ENCODE results near the gene TFE3. TPM values are rescaled to one million over a fixed set of nuclear protein-coding genes. Genes with fewer than 3 reads are reported as not detected.

Gene TFE3
- polyA plus RNA-seq, 3 donors, result 12.8 to 41.2 (median 22.0) TPM

- DNase-seq, result peak; percentile 72 to 76 (median 76)
- Mint-ChIP-seq H3K27ac (peak overlapping the region; percentile 45 to 90 (median 82)), H3K27me3 (ENCODE audit: low read depth in 3 of 3) (peaks cover 0 to 7% (median 4%) of the 10 kb centered on the region in 3 donors), H3K4me3 (peak overlapping the region; percentile 71 to 86), H3K9me3 (peaks cover 0 to 8% (median 3%) of the 10 kb centered on the region in 7 donors), H3K4me1 (peaks cover 19% of the 10 kb centered on the region), H3K36me3 (no peaks in the 10 kb centered on the region)
- Histone ChIP-seq H3K27ac (ENCODE audit: low read depth in 1 of 2, low read length in 2 of 2) (peak overlapping the region; percentile 42 to 67), H2AFZ (ENCODE audit: insufficient read depth, low read depth, low read length, poor library complexity, severe bottlenecking) (peak overlapping the region; percentile 68), H3K4me3 (replicated peaks in 1 of 3; ENCODE audit: low read depth in 2 of 3, low read length in 3 of 3) (peak overlapping the region; percentile 42 to 67 (median 48)), H3K79me2 (ENCODE audit: insufficient read depth, low read length) (no peaks in the 10 kb centered on the region), H3K9ac (ENCODE audit: insufficient read depth, low read length, poor library complexity, severe bottlenecking) (peak overlapping the region; percentile 77), H3K4me2 (replicated peaks; ENCODE audit: extremely low read depth, low read length, poor library complexity, severe bottlenecking) (peak overlapping the region; percentile 64), H4K20me1 (ENCODE audit: insufficient read depth, low read length) (no peaks in the 10 kb centered on the region), H3K27me3 (ENCODE audit: control insufficient read depth in 2 of 2, insufficient read depth in 2 of 2, low read length in 2 of 2) (no peaks in the 10 kb centered on the region), H3K36me3 (replicated peaks in 1 of 2; ENCODE audit: control insufficient read depth in 1 of 2, insufficient read depth in 2 of 2, low read length in 2 of 2) (no peaks in the 10 kb centered on the region), H3K4me1 (ENCODE audit: control insufficient read depth in 1 of 2, insufficient read depth in 2 of 2, low read length in 2 of 2) (peaks cover 0 to 9% of the 10 kb centered on the region in 2 donors), H3K9me3 (replicated peaks in 1 of 2; ENCODE audit: control insufficient read depth in 1 of 2, insufficient read depth in 1 of 2, low read length in 2 of 2) (no peaks in the 10 kb centered on the region)
- 2% methylated on average over 25 of the region's 79 CpGs for WGBS (ENCODE audit: insufficient coverage)
- intact Hi-C loops (cut with micrococcal nuclease), result no loop called here
- no peak for TF ChIP-seq CTCF (IDR thresholded peaks at IDR 0.05)
Measured at GRCh38 chrX:49053223-49054072, 10.3 kb upstream of the TFE3 start.

- H3K27ac Mint-ChIP-seq, result peak overlapping the region; percentile 24 to 88 (median 85)
- H3K27me3 Mint-ChIP-seq (ENCODE audit: low read depth in 3 of 3), result peaks cover 0 to 13% (median 0%) of the 10 kb centered on the region in 3 donors
- Histone ChIP-seq H3K9me3 (replicated peaks in 1 of 2; ENCODE audit: control insufficient read depth in 1 of 2, insufficient read depth in 1 of 2, low read length in 2 of 2) (no peaks in the 10 kb centered on the region), H3K4me1 (ENCODE audit: control insufficient read depth in 1 of 2, insufficient read depth in 2 of 2, low read length in 2 of 2) (peaks cover 30 to 32% of the 10 kb centered on the region in 2 donors), H2AFZ (ENCODE audit: insufficient read depth, low read depth, low read length, poor library complexity, severe bottlenecking) (peak overlapping the region; percentile 74), H3K4me2 (replicated peaks; ENCODE audit: extremely low read depth, low read length, poor library complexity, severe bottlenecking) (peak overlapping the region; percentile 39), H3K27me3 (ENCODE audit: control insufficient read depth in 2 of 2, insufficient read depth in 2 of 2, low read length in 2 of 2) (no peaks in the 10 kb centered on the region), H3K27ac (ENCODE audit: low read depth in 1 of 2, low read length in 2 of 2) (peak overlapping the region; percentile 53 to 74), H3K9ac (ENCODE audit: insufficient read depth, low read length, poor library complexity, severe bottlenecking) (no peak overlapping the region), H3K4me3 (replicated peaks in 1 of 3; ENCODE audit: low read depth in 2 of 3, low read length in 3 of 3) (peak overlapping the region in 1 of 3 experiments; percentile 16), H3K79me2 (ENCODE audit: insufficient read depth, low read length) (peaks cover 41% of the 10 kb centered on the region), H3K36me3 (replicated peaks in 1 of 2; ENCODE audit: control insufficient read depth in 1 of 2, insufficient read depth in 2 of 2, low read length in 2 of 2) (peaks cover 3 to 4% of the 10 kb centered on the region in 2 donors), H4K20me1 (ENCODE audit: insufficient read depth, low read length) (peaks cover 8% of the 10 kb centered on the region)
- H3K4me3 Mint-ChIP-seq, result peak overlapping the region; percentile 50 to 72
- intact Hi-C loops (cut with micrococcal nuclease), result loop anchor here (5.0 to 10.0 kb wide), 4 partner anchors 42 to 149 kb away; partner anchors contain the start of genes GRIPAP1 (in 2 of the 2), OTUD5 (in 1 of the 2), PIM2 (in 1 of the 2) and PQBP1 (in 1 of the 2)
- peaks cover 0 to 21% (median 3%) of the 10 kb centered on the region in 7 donors for H3K9me3 Mint-ChIP-seq
- no peak for DNase-seq
- 0% methylated on average over 1 of the region's 13 CpGs for WGBS (ENCODE audit: insufficient coverage)
- peaks cover 7 to 12% of the 10 kb centered on the region in 2 donors for H3K36me3 Mint-ChIP-seq
- H3K4me1 Mint-ChIP-seq, result peaks cover 36% of the 10 kb centered on the region
- peak; percentile 27 for TF ChIP-seq CTCF (IDR thresholded peaks at IDR 0.05)
Measured at GRCh38 chrX:49043987-49044281, 777 bp upstream of the TFE3 start.
